HepG2 (cell line): ENCODE results near the gene MSANTD2. TPM values are rescaled to one million over a fixed set of nuclear protein-coding genes. Genes with fewer than 3 reads are reported as not detected.
A peak's percentile ranks its signal among the peaks of the same experiment; 100 is the strongest.

Source experiments
- AKAP8 ChIP-seq: sonication (generic); formaldehyde crosslinking; IDR thresholded peaks from 2 replicates; pipeline ENCODE4 v1.5.1; 2020; ENCODE audit warnings: mild to moderate bottlenecking, missing genetic modification reagents
- CBX5 ChIP-seq: sonication (generic); formaldehyde crosslinking; IDR thresholded peaks from 2 replicates; pipeline ENCODE4 v1.4.0; 2020; ENCODE audit warnings: missing genetic modification reagents, borderline replicate concordance
- CCDC6 ChIP-seq: sonication (generic); formaldehyde crosslinking; IDR thresholded peaks from 2 replicates; pipeline ENCODE4 v1.8.1; 2022; ENCODE audit warnings: mild to moderate bottlenecking, missing genetic modification reagents, moderate library complexity
- DR1 ChIP-seq: sonication (generic); formaldehyde crosslinking; IDR thresholded peaks from 2 replicates; pipeline ENCODE4 v1.8.0; 2021; ENCODE audit warnings: mild to moderate bottlenecking, missing genetic modification reagents, inconsistent platforms
- FOSL1 ChIP-seq: sonication (generic); formaldehyde crosslinking; IDR thresholded peaks from 2 replicates; pipeline ENCODE4 v1.9.0; 2021; ENCODE audit warnings: missing genetic modification reagents, borderline replicate concordance
- GMEB1 ChIP-seq: sonication (generic); formaldehyde crosslinking; IDR thresholded peaks from 2 replicates; pipeline ENCODE4 v1.5.1; 2020; ENCODE audit warnings: missing genetic modification reagents, mild to moderate bottlenecking, borderline replicate concordance
- KLF6 ChIP-seq: IDR thresholded peaks from 2 replicates; pipeline ENCODE4 v1.8.0; 2016; ENCODE audit warnings: missing biosample characterization, missing genetic modification reagents
- MAF1 ChIP-seq: sonication (generic); formaldehyde crosslinking; IDR thresholded peaks from 2 replicates; pipeline ENCODE4 v1.5.0; 2020; ENCODE audit warnings: missing genetic modification reagents, borderline replicate concordance
- NR2C2 ChIP-seq: sonication (generic); formaldehyde crosslinking; IDR thresholded peaks from 2 replicates; pipeline ENCODE4 v1.4.0; 2020; ENCODE audit warnings: missing genetic modification reagents, mild to moderate bottlenecking, moderate library complexity, borderline replicate concordance
- PAWR ChIP-seq: sonication (generic); formaldehyde crosslinking; IDR thresholded peaks from 2 replicates; pipeline ENCODE4 v1.4.0; 2020; ENCODE audit warnings: missing genetic modification reagents, mild to moderate bottlenecking, borderline replicate concordance
- PHF8 ChIP-seq: sonication (generic); formaldehyde crosslinking; IDR thresholded peaks from 2 replicates; pipeline ENCODE4 v1.5.0; 2020; ENCODE audit warnings: missing genetic modification reagents
- REPIN1 ChIP-seq: sonication (generic); formaldehyde crosslinking; IDR thresholded peaks from 2 replicates; pipeline ENCODE4 v1.8.0; 2022; ENCODE audit warnings: missing genetic modification reagents, low read depth, mild to moderate bottlenecking, borderline replicate concordance
- REXO4 ChIP-seq: sonication (generic); formaldehyde crosslinking; IDR thresholded peaks from 2 replicates; pipeline ENCODE4 v1.8.0; 2022; ENCODE audit warnings: missing genetic modification reagents, mild to moderate bottlenecking, borderline replicate concordance
- SIN3B ChIP-seq: fragments of 150-350 bp; IDR thresholded peaks from 2 replicates; pipeline ENCODE4 v1.6.1; 2014; ENCODE audit warnings: low read length
- SKI ChIP-seq: fragments of 450-650 bp; IDR thresholded peaks from one replicate; pipeline ENCODE4 v1.6.1; 2018; ENCODE audit warnings: mild to moderate bottlenecking; ENCODE audit not compliant: partially characterized antibody
- SNAPC2 ChIP-seq: sonication (generic); formaldehyde crosslinking; IDR thresholded peaks from 2 replicates; pipeline ENCODE4 v1.8.1; 2022; ENCODE audit warnings: mild to moderate bottlenecking, missing genetic modification reagents
- SP4 ChIP-seq: sonication (generic); formaldehyde crosslinking; IDR thresholded peaks from 2 replicates; pipeline ENCODE4 v1.8.1; 2023; ENCODE audit warnings: mild to moderate bottlenecking, missing genetic modification reagents
- SPEN ChIP-seq: sonication (generic); formaldehyde crosslinking; IDR thresholded peaks from 2 replicates; pipeline ENCODE4 v1.5.1; 2020; ENCODE audit warnings: low read depth, mild to moderate bottlenecking, missing genetic modification reagents
- SRY ChIP-seq: sonication (generic); formaldehyde crosslinking; IDR thresholded peaks from 2 replicates; pipeline ENCODE4 v1.8.0; 2022; ENCODE audit warnings: mild to moderate bottlenecking, missing genetic modification reagents
- ZBTB37 ChIP-seq: sonication (generic); formaldehyde crosslinking; IDR thresholded peaks from 2 replicates; pipeline ENCODE4 v1.4.0; 2020; ENCODE audit warnings: mild to moderate bottlenecking, missing genetic modification reagents
- ZFP41 ChIP-seq: sonication (generic); formaldehyde crosslinking; IDR thresholded peaks from 2 replicates; pipeline ENCODE4 v1.4.0; 2020; ENCODE audit warnings: mild to moderate bottlenecking, missing genetic modification reagents, borderline replicate concordance
- ZNF337 ChIP-seq: sonication (generic); formaldehyde crosslinking; IDR thresholded peaks from 2 replicates; pipeline ENCODE4 v1.5.1; 2020; ENCODE audit warnings: missing genetic modification reagents, low read depth, mild to moderate bottlenecking, borderline replicate concordance
- ZNF703 ChIP-seq: sonication (generic); formaldehyde crosslinking; IDR thresholded peaks from 2 replicates; pipeline ENCODE4 v1.5.1; 2020; ENCODE audit warnings: missing genetic modification reagents, mild to moderate bottlenecking, moderate library complexity, borderline replicate concordance
- ZNF777 ChIP-seq: sonication (generic); formaldehyde crosslinking; IDR thresholded peaks from 2 replicates; pipeline ENCODE4 v1.4.0; 2020; ENCODE audit warnings: missing genetic modification reagents
- ZNF792 ChIP-seq: IDR thresholded peaks from 2 replicates; pipeline ENCODE4 v1.6.1; 2016
- ZNF879 ChIP-seq: sonication (generic); formaldehyde crosslinking; IDR thresholded peaks from 2 replicates; pipeline ENCODE4 v1.8.1; 2023; ENCODE audit warnings: missing genetic modification reagents
- polyA plus RNA-seq, 8 experiments: library from polyadenylated mRNA; depleted of rRNA in 3 of 8; stranded (reverse) in 7 of 8; unstranded in 1 of 8; fragments of >200 nt; fragmentation: Illumina TruSeq in 4 of 8; extraction: Trizol in 4 of 8; gene quantifications; 2 replicates each; pipeline versions ENCODE4 v1.2.1 to v1.2.3, GENCODE V29; 2011 to 2016; ENCODE audit warnings: low read depth in 4 of 8, missing spikeins in 1 of 8, mixed read lengths in 1 of 8; ENCODE audit not compliant: insufficient read depth in 1 of 8
- total RNA-seq, 5 experiments: library from RNA; depleted of rRNA; stranded (reverse); fragments of >200 nt; fragmentation: Illumina TruSeq; extraction: Trizol; gene quantifications; 2 replicates each; pipeline ENCODE4 v1.2.3, GENCODE V29; 2016; ENCODE audit warnings: low read depth in 1 of 5

MSANTD2 gene
- total and polyA plus RNA-seq, 2 of the 13 experiments (the other 11 are each of a cell fraction or from before 2014, with no cell fraction given), result 8.7 to 10.1 TPM

- peak; percentile 67 for TF ChIP-seq GMEB1
- TF ChIP-seq NR2C2 (CRISPR knock-in tag), result peak; percentile 41; the same call in 1 of the 2 replicates
- TF ChIP-seq MAF1 (CRISPR knock-in tag), result 0 out of 2 replicates have a peak, but pooled peaks have one; percentile 19
- TF ChIP-seq SIN3B, result peak; percentile 52; the same call in 1 of the 2 replicates
- TF ChIP-seq FOSL1, result no peak
- 0 out of 2 replicates have a peak, but pooled peaks have one; percentile 67 for TF ChIP-seq ZNF337 (CRISPR knock-in tag)
- TF ChIP-seq DR1 (CRISPR knock-in tag), result peak; percentile 38; the same call in 1 of the 2 replicates
- TF ChIP-seq ZNF777 (CRISPR knock-in tag), result peak; percentile 84
- TF ChIP-seq ZNF792 (CRISPR knock-in tag), result peak; percentile 45; the same call in 1 of the 2 replicates
- TF ChIP-seq SP4, result peak; percentile 47; the same call in 1 of the 2 replicates
- TF ChIP-seq SKI, result peak; percentile 6
- TF ChIP-seq ZNF703 (CRISPR knock-in tag), result 0 out of 2 replicates have a peak, but pooled peaks have one; percentile 25
- peak; percentile 99 for TF ChIP-seq PHF8 (CRISPR knock-in tag)
- peak; percentile 45; the same call in 1 of the 2 replicates for TF ChIP-seq KLF6 (CRISPR knock-in tag)
- no peak for TF ChIP-seq CCDC6 (CRISPR knock-in tag)
- peak; percentile 57; the same call in 1 of the 2 replicates for TF ChIP-seq REPIN1 (CRISPR knock-in tag)
- TF ChIP-seq AKAP8 (CRISPR knock-in tag), result peak; percentile 89; the same call in 1 of the 2 replicates
- peak; percentile 61; the same call in 1 of the 2 replicates for TF ChIP-seq ZFP41
- peak; percentile 59; the same call in 1 of the 2 replicates for TF ChIP-seq SNAPC2 (CRISPR knock-in tag)
- peak; percentile 20; the same call in 1 of the 2 replicates for TF ChIP-seq CBX5 (CRISPR knock-in tag)
- TF ChIP-seq SPEN (CRISPR knock-in tag), result peak; percentile 85
- 0 out of 2 replicates have a peak, but pooled peaks have one; percentile 57 for TF ChIP-seq REXO4 (CRISPR knock-in tag)
- peak; percentile 79 for TF ChIP-seq SRY (CRISPR knock-in tag)
- TF ChIP-seq PAWR (CRISPR knock-in tag), result no peak
- 0 out of 2 replicates have a peak, but pooled peaks have one; percentile 22 for TF ChIP-seq ZNF879
- peak; percentile 51; the same call in 1 of the 2 replicates for TF ChIP-seq ZBTB37 (CRISPR knock-in tag)
These were observed at the start of gene MSANTD2 (continued) for GRCh38 chr11:124800226-124800929.
